ENCODE results near the gene CNTNAP2. TPM values are rescaled to one million over a fixed set of nuclear protein-coding genes. Genes with fewer than 3 reads are reported as not detected.

CNTNAP2 gene
- total RNA-seq, 4 donors from 2014 or later, result not detected

GRCh38 chr7:146861701-146862100, 745.1 kb downstream of the CNTNAP2 start:
- in situ Hi-C loops (cut with MboI; ENCODE audit: low sequenced_read_pairs in 4 of 4), result no loop called here
- DNase-seq (no peak), ATAC-seq (no peak)
- Histone ChIP-seq H3K4me3 (no peak overlapping the region), H3K27ac (no peak overlapping the region), H3K36me3 (no peaks in the 10 kb centered on the region), H3K9me3 (no peaks in the 10 kb centered on the region), H3K4me1 (no peaks in the 10 kb centered on the region), H3K27me3 (no peaks in the 10 kb centered on the region)
- TF ChIP-seq POLR2A (IDR thresholded peaks at IDR 0.05) (no peak), CTCF (IDR thresholded peaks at IDR 0.05 in 4 of 5, conservative IDR thresholded peaks at IDR 0.05 in 1 of 5) (no peak)
- intact Hi-C loops (cut with DNase I; ENCODE audit: low total_unique reads), result no loop called here

GRCh38 chr7:146862415-146862814, 745.8 kb downstream of the CNTNAP2 start:
- Histone ChIP-seq H3K4me3 (no peak overlapping the region), H3K27me3 (no peaks in the 10 kb centered on the region), H3K27ac (no peak overlapping the region), H3K4me1 (no peaks in the 10 kb centered on the region), H3K9me3 (no peaks in the 10 kb centered on the region), H3K36me3 (no peaks in the 10 kb centered on the region)
- in situ Hi-C loops (cut with MboI; ENCODE audit: low sequenced_read_pairs in 4 of 4) (no loop called here), intact Hi-C loops (cut with DNase I; ENCODE audit: low total_unique reads) (no loop called here)
- no peak for DNase-seq
- TF ChIP-seq POLR2A (IDR thresholded peaks at IDR 0.05) (no peak), CTCF (IDR thresholded peaks at IDR 0.05 in 4 of 5, conservative IDR thresholded peaks at IDR 0.05 in 1 of 5) (no peak)
- ATAC-seq, result no peak

- H3K9me3 ChIP-seq, result no peaks in the 10 kb centered on the region
- DNase-seq, result no peak
- in situ Hi-C loops (cut with MboI; ENCODE audit: low sequenced_read_pairs in 4 of 4), result no loop called here
- no peaks in the 10 kb centered on the region for H3K27me3 ChIP-seq
- TF ChIP-seq POLR2A (IDR thresholded peaks at IDR 0.05) (no peak), CTCF (IDR thresholded peaks at IDR 0.05 in 4 of 5, conservative IDR thresholded peaks at IDR 0.05 in 1 of 5) (no peak)
- intact Hi-C loops (cut with DNase I; ENCODE audit: low total_unique reads), result no loop called here
- no peak for ATAC-seq
- H3K36me3 ChIP-seq, result no peaks in the 10 kb centered on the region
- no peak overlapping the region for H3K4me3 ChIP-seq
- H3K4me1 ChIP-seq, result no peaks in the 10 kb centered on the region
- H3K27ac ChIP-seq, result no peak overlapping the region
Measured at GRCh38 chr7:146864644-146865043, 748.0 kb downstream of the CNTNAP2 start.

DNA sequence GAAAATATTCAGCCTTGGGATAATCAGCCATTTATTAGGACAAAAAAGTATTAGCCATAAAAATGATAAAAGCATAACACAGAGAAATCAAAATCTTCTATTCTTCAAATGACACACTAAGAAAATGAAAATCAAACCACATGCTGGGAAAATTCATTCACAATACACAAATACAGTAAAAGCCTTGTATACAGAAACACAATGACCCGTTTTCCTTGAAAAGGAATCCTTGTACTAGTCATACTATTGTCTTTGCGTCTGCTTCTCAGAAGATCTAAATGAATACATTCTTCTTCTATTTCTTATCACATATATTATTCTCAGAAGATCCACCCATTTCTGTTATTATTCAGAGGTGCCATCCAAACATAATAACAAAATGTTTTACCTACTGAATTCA, 749.1 kb downstream of the CNTNAP2 start:
- ATAC-seq, result no peak
- H3K27ac ChIP-seq, result no peak overlapping the region
- no peaks in the 10 kb centered on the region for H3K9me3 ChIP-seq
- H3K4me1 ChIP-seq, result no peaks in the 10 kb centered on the region
- no peaks in the 10 kb centered on the region for H3K27me3 ChIP-seq
- no peak for TF ChIP-seq CTCF (IDR thresholded peaks at IDR 0.05 in 4 of 5, conservative IDR thresholded peaks at IDR 0.05 in 1 of 5)
- no peak for TF ChIP-seq POLR2A (IDR thresholded peaks at IDR 0.05)
- no peaks in the 10 kb centered on the region for H3K36me3 ChIP-seq
- no peak for DNase-seq
- in situ Hi-C loops (cut with MboI; ENCODE audit: low sequenced_read_pairs in 4 of 4), result no loop called here
- intact Hi-C loops (cut with DNase I; ENCODE audit: low total_unique reads), result no loop called here
- H3K4me3 ChIP-seq, result no peak overlapping the region

- DNase-seq, result no peak
- intact Hi-C loops (cut with DNase I; ENCODE audit: low total_unique reads) (no loop called here), in situ Hi-C loops (cut with MboI; ENCODE audit: low sequenced_read_pairs in 4 of 4) (no loop called here)
- no peaks in the 10 kb centered on the region for H3K27me3 ChIP-seq
- no peaks in the 10 kb centered on the region for H3K4me1 ChIP-seq
- H3K9me3 ChIP-seq, result no peaks in the 10 kb centered on the region
- no peak for ATAC-seq
- no peak overlapping the region for H3K27ac ChIP-seq
- TF ChIP-seq POLR2A (IDR thresholded peaks at IDR 0.05) (no peak), CTCF (IDR thresholded peaks at IDR 0.05 in 4 of 5, conservative IDR thresholded peaks at IDR 0.05 in 1 of 5) (no peak)
- H3K36me3 ChIP-seq, result no peaks in the 10 kb centered on the region
- no peak overlapping the region for H3K4me3 ChIP-seq
Measured at GRCh38 chr7:146874722-146875121, 758.1 kb downstream of the CNTNAP2 start.

All from gastrocnemius medialis (tissue), 4 donors.